Measurements from ENCODE around the gene CACNB2. TPM values are rescaled to one million over a fixed set of nuclear protein-coding genes. Genes with fewer than 3 reads are reported as not detected.

The CACNB2 gene
- total RNA-seq, 2 donors from 2014 or later: 19.0 to 20.6 TPM

- Histone ChIP-seq H3K27ac (no peak overlapping the region), H3K36me3 (peaks cover 31% of the 10 kb centered on the region), H3K27me3 (no peaks in the 10 kb centered on the region), H3K9me3 (no peaks in the 10 kb centered on the region), H3K4me1 (no peaks in the 10 kb centered on the region), H3K4me3 (no peak overlapping the region)
- no peak for DNase-seq (ENCODE audit: low spot score)
- TF ChIP-seq CTCF (IDR thresholded peaks at IDR 0.05): no peak
These were observed 402.6 kb downstream of the CACNB2 start for GRCh38 chr10:18542832-18543231.

DNA sequence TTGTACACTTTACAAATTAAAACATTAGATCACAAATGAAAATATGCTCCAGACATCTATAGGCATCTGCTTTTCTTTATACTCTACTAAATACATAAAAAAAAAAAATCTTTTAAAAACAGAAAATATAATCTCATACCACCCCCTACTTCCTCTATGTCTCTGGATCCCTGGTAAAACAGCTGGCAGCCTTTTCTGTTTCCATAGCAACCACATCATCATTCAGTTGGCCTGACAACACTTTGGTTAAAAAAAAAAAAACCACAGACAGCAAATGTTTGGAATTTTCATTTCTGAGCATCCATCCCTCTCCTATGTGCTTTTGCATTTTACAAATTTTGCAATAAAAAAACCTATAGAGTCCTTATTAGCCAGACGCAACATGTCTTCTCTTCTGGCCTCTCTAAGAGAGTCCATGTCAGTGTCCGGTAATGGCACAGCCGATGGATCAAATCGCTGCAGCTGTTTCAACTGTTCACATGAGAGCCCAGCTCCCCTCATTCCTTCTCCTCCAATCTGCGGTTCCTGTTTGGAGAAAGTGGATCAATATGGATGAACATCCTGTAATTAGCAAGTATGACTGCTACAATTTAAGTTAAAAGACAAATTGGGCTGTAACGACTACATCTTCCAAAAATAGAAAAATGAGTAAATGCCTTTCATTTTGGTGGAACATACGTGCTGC lies 405.5 kb downstream of the CACNB2 start:
- Histone ChIP-seq H3K27me3 (no peaks in the 10 kb centered on the region), H3K9me3 (no peaks in the 10 kb centered on the region), H3K4me3 (no peak overlapping the region), H3K27ac (no peak overlapping the region), H3K36me3 (peaks cover 8% of the 10 kb centered on the region), H3K4me1 (peaks cover 0 to 8% of the 10 kb centered on the region in 2 donors)
- no peak for DNase-seq (ENCODE audit: low spot score)
- no peak for TF ChIP-seq CTCF (IDR thresholded peaks at IDR 0.05)

GRCh38 chr10:18549105-18549504 lies 408.9 kb downstream of the CACNB2 start:
- Histone ChIP-seq H3K4me1 (peaks cover 0 to 8% of the 10 kb centered on the region in 2 donors), H3K27me3 (no peaks in the 10 kb centered on the region), H3K36me3 (no peaks in the 10 kb centered on the region), H3K4me3 (no peak overlapping the region), H3K27ac (no peak overlapping the region), H3K9me3 (no peaks in the 10 kb centered on the region)
- no peak for TF ChIP-seq CTCF (IDR thresholded peaks at IDR 0.05)
- DNase-seq (ENCODE audit: low spot score): no peak

DNA sequence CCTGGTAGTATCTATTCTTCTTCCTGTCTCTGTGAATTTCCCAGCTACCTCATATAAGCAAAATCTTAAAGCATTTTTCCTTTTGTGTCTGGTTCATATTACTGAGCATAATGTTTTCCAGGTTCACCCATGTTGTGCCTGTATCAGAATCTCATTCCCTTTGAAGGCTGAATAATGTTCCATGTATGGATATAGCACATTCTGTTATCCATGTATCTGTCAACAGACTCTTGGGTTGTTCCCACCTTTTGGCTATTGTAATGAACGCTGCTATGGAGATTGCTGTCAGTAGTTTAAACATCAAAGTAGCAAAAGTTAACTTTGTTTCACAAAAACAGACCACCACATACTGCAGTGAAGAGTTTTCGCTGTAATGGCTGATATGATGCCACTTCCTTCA lies 411.2 kb downstream of the CACNB2 start:
- Histone ChIP-seq H3K27ac (no peak overlapping the region), H3K4me1 (peaks cover 0 to 8% of the 10 kb centered on the region in 2 donors), H3K27me3 (no peaks in the 10 kb centered on the region), H3K9me3 (no peaks in the 10 kb centered on the region), H3K36me3 (no peaks in the 10 kb centered on the region), H3K4me3 (no peak overlapping the region)
- no peak for TF ChIP-seq CTCF (IDR thresholded peaks at IDR 0.05)
- DNase-seq (ENCODE audit: low spot score): no peak

DNA sequence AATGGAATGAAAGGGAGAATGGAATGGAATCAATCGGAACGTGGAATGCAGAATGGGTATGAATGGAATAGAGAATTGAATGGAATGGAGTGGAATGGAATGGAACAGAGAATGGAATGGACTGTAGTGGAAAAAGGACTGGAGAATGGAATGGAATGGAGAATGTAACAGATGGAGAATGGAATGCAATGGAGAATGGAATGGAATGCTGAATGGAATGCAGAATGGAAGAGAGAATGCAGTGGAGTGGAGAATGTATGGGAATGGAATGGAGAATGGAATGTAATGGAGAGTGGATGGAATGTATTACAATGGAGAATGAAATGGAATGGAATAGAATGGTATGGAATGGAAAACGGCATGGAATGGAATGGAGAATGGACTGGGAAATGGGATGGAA lies 414.3 kb downstream of the CACNB2 start:
- DNase-seq (ENCODE audit: low spot score): no peak
- H3K4me1 ChIP-seq: peaks cover 0 to under 1% of the 10 kb centered on the region in 2 donors
- TF ChIP-seq CTCF (IDR thresholded peaks at IDR 0.05): no peak
- no peaks in the 10 kb centered on the region for H3K9me3 ChIP-seq
- no peak overlapping the region for H3K4me3 ChIP-seq
- no peak overlapping the region for H3K27ac ChIP-seq
- no peaks in the 10 kb centered on the region for H3K27me3 ChIP-seq
- peaks cover 5% of the 10 kb centered on the region for H3K36me3 ChIP-seq
